Measurements from ENCODE around the gene PCK2. TPM values are rescaled to one million over a fixed set of nuclear protein-coding genes. Genes with fewer than 3 reads are reported as not detected.
"Not testable (repeated sequence)": the region's sequence is repeated elsewhere in the genome, so short reads cannot be mapped to it uniquely, and the experiment has no call there.

Gene PCK2
- total RNA-seq (2021; fragmentation: NEBNext Ultra II Directional; extraction: Animal tissue kit (Norgen Biotek cat#: 25700)) = 10 to 100 TPM; 19.9 to 27.6 (median 24.0) TPM
- long read RNA-seq, transcript PCK2-201 (10 exons, 2,357 nt) = major isoform, 25 of 35 reads
- long read RNA-seq, partial matches to known transcripts = 4 of 35 reads
- long read RNA-seq, other reads (novel, unspliced or antisense) = 4 of 35 reads

DNA sequence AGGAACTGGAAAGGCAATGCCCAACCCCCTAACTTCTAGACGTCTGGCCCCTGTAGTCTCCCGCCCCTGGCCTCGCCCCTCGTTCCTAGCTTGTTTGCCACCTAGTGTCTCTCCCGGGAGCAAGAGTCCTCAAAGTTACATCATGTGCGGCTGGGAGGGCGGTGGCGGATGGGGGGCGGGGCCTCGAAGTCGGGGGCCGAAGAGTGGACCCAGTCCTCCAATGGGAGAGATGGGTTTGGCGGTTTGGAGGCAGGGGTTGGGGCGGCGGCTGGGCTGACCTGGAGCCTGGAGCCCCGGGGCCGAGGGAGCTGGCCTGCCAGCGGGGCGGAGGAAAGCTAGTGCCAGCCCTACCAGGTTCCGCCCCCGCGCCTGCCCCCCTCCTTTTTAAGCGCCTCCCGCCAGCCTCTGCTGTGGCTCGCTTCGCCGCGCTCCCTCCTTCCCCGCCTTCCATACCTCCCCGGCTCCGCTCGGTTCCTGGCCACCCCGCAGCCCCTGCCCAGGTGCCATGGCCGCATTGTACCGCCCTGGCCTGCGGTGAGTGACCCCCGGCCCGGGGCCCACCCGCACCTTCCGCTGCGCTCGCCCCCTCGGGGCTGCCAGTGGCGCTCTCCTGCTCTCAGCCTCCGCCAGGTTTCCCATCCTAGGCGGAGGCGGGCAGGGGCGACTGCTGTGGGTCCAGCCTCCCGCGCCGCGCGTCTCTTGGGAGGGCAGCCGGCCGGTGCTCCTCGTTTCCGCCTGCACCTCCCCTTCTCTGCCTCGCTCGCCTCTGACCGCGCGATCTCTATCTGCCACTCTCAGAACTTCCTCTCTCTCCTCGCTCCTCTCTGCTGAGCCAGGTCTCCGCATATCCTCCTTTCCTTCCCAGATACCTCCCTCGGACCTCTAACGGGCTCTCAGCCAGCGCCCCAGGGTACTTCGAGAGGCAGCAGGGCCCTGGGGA is at the start of gene PCK2:
Gene PCK2, plus strand, starts transcription at position 411 of the 940 bp plus-strand sequence. Its CDS starts 95 bp downstream, at position 506.
- no peaks in the 10 kb centered on the region; the same call in none of the 2 replicates for H3K27me3 Mint-ChIP-seq (ENCODE audit: insufficient read depth)
- H3K27ac Mint-ChIP-seq = peak within 1 kb of the TSS; percentile 86
- peaks cover 26% of the 10 kb centered on the region for H3K4me1 Mint-ChIP-seq (ENCODE audit: low read depth)
- TF ChIP-seq, protein P1, sequence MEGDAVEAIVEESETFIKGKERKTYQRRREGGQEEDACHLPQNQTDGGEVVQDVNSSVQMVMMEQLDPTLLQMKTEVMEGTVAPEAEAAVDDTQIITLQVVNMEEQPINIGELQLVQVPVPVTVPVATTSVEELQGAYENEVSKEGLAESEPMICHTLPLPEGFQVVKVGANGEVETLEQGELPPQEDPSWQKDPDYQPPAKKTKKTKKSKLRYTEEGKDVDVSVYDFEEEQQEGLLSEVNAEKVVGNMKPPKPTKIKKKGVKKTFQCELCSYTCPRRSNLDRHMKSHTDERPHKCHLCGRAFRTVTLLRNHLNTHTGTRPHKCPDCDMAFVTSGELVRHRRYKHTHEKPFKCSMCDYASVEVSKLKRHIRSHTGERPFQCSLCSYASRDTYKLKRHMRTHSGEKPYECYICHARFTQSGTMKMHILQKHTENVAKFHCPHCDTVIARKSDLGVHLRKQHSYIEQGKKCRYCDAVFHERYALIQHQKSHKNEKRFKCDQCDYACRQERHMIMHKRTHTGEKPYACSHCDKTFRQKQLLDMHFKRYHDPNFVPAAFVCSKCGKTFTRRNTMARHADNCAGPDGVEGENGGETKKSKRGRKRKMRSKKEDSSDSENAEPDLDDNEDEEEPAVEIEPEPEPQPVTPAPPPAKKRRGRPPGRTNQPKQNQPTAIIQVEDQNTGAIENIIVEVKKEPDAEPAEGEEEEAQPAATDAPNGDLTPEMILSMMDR (IDR thresholded peaks at IDR 0.05) = no peak; the same call in none of the 2 replicates
- H3K36me3 Mint-ChIP-seq (ENCODE audit: low read depth) = peaks cover 4% of the 10 kb centered on the region; the same call in 1 of the 2 replicates
- peak; percentile 87 for DNase-seq
- H3K9me3 Mint-ChIP-seq = no peaks in the 10 kb centered on the region
- peak within 1 kb of the TSS; percentile 99 for H3K4me3 Mint-ChIP-seq

DNA sequence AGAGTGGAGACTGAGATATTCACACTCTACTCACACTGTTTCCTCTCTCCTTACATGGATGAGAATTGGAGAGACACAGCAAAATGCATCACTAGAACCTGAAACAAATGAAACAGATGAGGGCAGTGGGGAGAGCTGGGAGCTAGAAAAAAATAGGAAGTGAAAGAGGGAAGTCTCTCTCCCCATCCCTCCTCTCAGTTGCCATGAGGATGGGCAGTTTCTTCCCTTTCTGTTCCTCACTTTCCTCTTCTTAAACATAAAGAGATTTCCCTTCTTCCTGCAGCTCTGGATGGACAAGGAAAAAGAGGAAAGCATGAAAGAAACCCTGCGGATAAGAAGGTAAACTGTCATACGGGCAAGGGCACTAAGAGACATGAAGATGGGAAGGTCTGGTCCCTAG is 45.1 kb upstream of the PCK2 start:
- not testable (repeated sequence) for H3K36me3 Mint-ChIP-seq (ENCODE audit: low read depth); DNase-seq; H3K27ac Mint-ChIP-seq; H3K9me3 Mint-ChIP-seq; H3K4me3 Mint-ChIP-seq
- Mint-ChIP-seq H3K4me1 (ENCODE audit: low read depth) (peaks cover 12% of the 10 kb centered on the region), H3K27me3 (ENCODE audit: insufficient read depth) (peaks cover 46% of the 10 kb centered on the region)

DNA sequence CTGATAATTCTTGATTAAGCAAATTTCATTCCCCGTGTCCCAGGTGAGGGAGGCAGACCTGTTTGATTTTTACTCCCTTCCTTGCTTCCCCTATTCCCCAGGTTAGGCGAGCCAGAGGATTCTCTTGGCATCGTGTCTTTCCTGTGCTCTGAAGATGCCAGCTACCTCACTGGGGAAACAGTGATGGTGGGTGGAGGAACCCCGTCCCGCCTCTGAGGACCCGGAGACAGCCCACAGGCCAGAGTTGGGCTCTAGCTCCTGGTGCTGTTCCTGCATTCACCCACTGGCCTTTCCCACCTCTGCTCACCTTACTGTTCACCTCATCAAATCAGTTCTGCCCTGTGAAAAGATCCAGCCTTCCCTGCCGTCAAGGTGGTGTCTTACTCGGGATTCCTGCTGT is 43.4 kb upstream of the PCK2 start:
- not testable (repeated sequence) for H3K36me3 Mint-ChIP-seq (ENCODE audit: low read depth); DNase-seq; H3K9me3 Mint-ChIP-seq
- H3K4me1 Mint-ChIP-seq (ENCODE audit: low read depth) = peaks cover 12% of the 10 kb centered on the region
- peaks cover 44% of the 10 kb centered on the region for H3K27me3 Mint-ChIP-seq (ENCODE audit: insufficient read depth)
- H3K4me3 Mint-ChIP-seq = peak overlapping the region; percentile 81
- H3K27ac Mint-ChIP-seq = peak overlapping the region; percentile 45; the same call in 1 of the 2 replicates

DNA sequence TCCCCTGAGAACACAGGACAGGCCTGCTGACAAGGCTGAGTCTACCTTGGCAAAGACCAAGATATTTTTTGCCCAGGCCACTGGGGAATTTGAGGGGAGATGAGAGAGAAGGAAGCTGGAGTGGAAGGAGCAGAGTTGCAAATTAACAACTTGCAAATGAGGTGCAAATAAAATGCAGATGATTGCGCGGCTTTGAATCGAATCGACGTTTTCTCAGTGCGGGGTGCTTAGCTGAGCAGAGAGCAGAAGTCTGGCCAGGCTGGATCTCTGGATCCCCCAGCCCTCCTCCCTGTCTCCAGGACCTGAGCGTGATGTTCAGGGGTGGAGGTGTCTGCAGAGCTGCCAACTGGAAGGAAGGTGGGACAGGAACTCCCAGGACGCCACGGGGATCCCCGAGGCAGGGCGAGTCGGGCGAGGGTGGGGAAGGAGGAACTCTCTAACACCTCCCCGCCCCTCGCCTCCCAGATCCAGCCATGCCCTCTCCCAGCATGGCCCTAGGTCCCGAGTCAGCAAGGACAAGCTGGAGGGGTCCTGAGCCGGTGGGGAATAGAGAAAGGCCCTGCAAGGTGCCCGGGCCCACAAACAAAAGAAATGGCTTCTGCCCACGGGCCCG is 42.8 kb upstream of the PCK2 start:
- Mint-ChIP-seq H3K4me1 (ENCODE audit: low read depth) (peaks cover 12% of the 10 kb centered on the region), H3K27ac (peak overlapping the region; percentile 45; the same call in 1 of the 2 replicates), H3K4me3 (peak overlapping the region; percentile 81), H3K27me3 (ENCODE audit: insufficient read depth) (peaks cover 46% of the 10 kb centered on the region), H3K36me3 (ENCODE audit: low read depth) (no peaks in the 10 kb centered on the region), H3K9me3 (no peaks in the 10 kb centered on the region)
- TF ChIP-seq, protein P1 (IDR thresholded peaks at IDR 0.05) = no peak
- DNase-seq = no peak

DNA sequence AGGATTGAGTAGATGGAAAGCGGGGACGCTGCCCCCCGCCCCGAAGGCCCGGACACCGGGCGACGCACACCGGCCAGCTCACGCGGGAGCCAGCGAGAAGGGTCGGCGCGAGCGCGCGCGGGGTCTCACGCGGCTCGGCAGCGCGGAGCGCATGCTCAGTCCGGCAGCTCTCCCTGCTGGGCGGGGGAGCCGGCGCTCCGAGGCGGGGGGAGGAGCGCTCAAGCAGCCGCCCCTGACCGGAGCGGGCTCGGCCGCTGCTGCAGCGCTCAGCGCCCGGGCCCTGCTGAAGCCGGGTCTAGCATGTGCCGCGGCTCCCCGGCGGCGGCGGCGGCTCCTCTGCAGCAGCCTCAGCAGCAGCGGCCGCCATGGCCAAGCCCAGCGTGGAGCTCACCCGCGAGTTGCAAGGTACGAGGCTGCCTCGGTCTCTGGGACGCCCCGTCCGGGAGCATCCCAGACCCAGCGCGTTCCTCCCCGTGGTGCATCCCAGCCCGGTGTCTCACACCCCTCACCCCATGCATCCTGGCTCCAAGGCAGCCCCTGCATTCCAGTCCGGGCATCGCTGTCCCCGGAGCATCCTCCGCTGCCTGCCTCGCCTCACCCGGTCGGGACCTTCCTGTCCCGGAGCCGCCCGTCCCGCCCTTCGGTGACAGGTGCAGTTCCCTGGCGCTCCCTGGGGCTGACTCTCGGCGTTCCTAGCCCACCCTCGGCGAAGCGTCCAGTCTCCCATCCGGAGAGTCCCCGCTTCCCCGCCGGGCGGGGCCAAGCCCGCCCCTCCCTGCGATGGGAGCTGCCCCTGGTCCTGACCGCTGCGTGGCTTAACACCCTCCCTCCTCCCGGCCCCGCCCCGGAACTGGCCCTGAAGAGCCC is 42.1 kb upstream of the PCK2 start, which contains the start of gene CARMIL3:
Gene CARMIL3, plus strand, starts transcription at position 221 of the 867 bp plus-strand sequence. Its CDS starts 145 bp downstream, at position 366.
- H3K4me3 Mint-ChIP-seq = peak within 1 kb of the TSS; percentile 81
- H3K36me3 Mint-ChIP-seq (ENCODE audit: low read depth) = no peaks in the 10 kb centered on the region
- H3K4me1 Mint-ChIP-seq (ENCODE audit: low read depth) = peaks cover 12% of the 10 kb centered on the region
- H3K27ac Mint-ChIP-seq = peak within 1 kb of the TSS; percentile 45; the same call in 1 of the 2 replicates
- no peaks in the 10 kb centered on the region for H3K9me3 Mint-ChIP-seq
- peaks cover 48% of the 10 kb centered on the region for H3K27me3 Mint-ChIP-seq (ENCODE audit: insufficient read depth)
- TF ChIP-seq, protein P1 (IDR thresholded peaks at IDR 0.05) = no peak
- DNase-seq = peak; percentile 10
